Activated naive CD8-positive, alpha-beta T cell (primary cell): Measurements from ENCODE around the gene PFKFB2.

Experiments
- H3K27ac Mint-ChIP-seq: one replicate; pipeline ENCODE4 v1.8.0; 2021; ENCODE audit warnings: mixed read lengths
- H3K27me3 Mint-ChIP-seq: one replicate; pipeline ENCODE4 v1.8.0; 2021; ENCODE audit warnings: mixed read lengths
- H3K36me3 Mint-ChIP-seq: one replicate; pipeline ENCODE4 v1.8.0; 2021; ENCODE audit warnings: mixed read lengths
- H3K4me1 Mint-ChIP-seq: one replicate; pipeline ENCODE4 v1.8.0; 2021; ENCODE audit warnings: low read depth, mixed read lengths
- H3K4me3 Mint-ChIP-seq: one replicate; pipeline ENCODE4 v1.8.0; 2021; ENCODE audit warnings: mild to moderate bottlenecking, mixed read lengths
- H3K9me3 Mint-ChIP-seq: one replicate; pipeline ENCODE4 v1.8.0; 2021; ENCODE audit warnings: low read depth, mixed read lengths

Gene PFKFB2

GRCh38 chr1:207062058-207062457 is 9.0 kb downstream of the PFKFB2 start:
- H3K4me3 Mint-ChIP-seq, result no peak overlapping the region
- H3K36me3 Mint-ChIP-seq, result peaks cover 17% of the 10 kb centered on the region
- H3K27me3 Mint-ChIP-seq, result no peaks in the 10 kb centered on the region
- no peaks in the 10 kb centered on the region for H3K4me1 Mint-ChIP-seq
- no peak overlapping the region for H3K27ac Mint-ChIP-seq
- H3K9me3 Mint-ChIP-seq, result no peaks in the 10 kb centered on the region

DNA sequence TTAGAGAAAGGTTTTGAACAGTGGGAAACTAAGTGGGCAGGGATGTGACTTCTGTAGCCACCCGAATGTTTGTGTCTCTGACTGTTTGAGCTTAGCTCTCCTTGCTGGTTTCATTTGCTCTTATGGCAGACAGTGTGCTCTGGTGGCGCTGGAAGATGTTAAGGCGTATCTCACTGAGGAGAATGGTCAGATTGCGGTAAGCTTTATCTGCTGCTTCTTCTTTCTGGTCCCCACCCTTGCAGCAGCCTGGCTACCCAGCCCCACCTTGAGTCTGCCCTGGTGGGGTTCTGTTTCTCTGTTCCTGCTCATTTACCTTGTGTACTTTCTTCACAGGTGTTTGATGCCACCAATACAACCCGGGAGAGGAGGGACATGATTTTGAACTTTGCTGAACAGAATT is 9.9 kb downstream of the PFKFB2 start:
- no peaks in the 10 kb centered on the region for H3K4me1 Mint-ChIP-seq
- H3K9me3 Mint-ChIP-seq, result no peaks in the 10 kb centered on the region
- no peaks in the 10 kb centered on the region for H3K27me3 Mint-ChIP-seq
- peaks cover 18% of the 10 kb centered on the region for H3K36me3 Mint-ChIP-seq
- H3K27ac Mint-ChIP-seq, result no peak overlapping the region
- H3K4me3 Mint-ChIP-seq, result no peak overlapping the region

GRCh38 chr1:207064561-207064960 is 11.5 kb downstream of the PFKFB2 start:
- no peaks in the 10 kb centered on the region for H3K9me3 Mint-ChIP-seq
- H3K36me3 Mint-ChIP-seq, result peaks cover 18% of the 10 kb centered on the region
- no peaks in the 10 kb centered on the region for H3K27me3 Mint-ChIP-seq
- no peak overlapping the region for H3K4me3 Mint-ChIP-seq
- H3K4me1 Mint-ChIP-seq, result peaks cover 7% of the 10 kb centered on the region
- H3K27ac Mint-ChIP-seq, result no peak overlapping the region

GRCh38 chr1:207067185-207067584 is 14.1 kb downstream of the PFKFB2 start:
- peaks cover 31% of the 10 kb centered on the region for H3K4me1 Mint-ChIP-seq
- H3K4me3 Mint-ChIP-seq, result no peak overlapping the region
- peaks cover 18% of the 10 kb centered on the region for H3K36me3 Mint-ChIP-seq

DNA sequence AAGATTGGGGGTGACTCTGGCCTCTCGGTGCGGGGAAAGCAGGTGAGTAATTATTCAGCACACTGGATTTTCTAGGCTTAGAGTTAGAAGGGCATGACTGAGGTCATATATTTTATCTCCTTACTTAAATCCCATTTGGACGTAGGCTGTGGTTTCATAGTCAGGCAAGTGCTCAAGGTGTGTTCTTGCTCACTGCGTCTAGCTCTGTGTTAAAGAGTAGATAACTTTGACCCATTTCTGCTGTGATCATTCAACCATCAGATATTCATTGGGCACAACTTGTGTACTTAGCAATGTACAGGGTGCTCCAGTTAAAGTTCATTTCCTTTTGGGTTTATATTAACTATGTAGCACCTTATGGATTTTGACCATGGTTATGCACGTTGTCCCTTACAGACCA is 14.6 kb downstream of the PFKFB2 start:
- no peaks in the 10 kb centered on the region for H3K27me3 Mint-ChIP-seq
- no peaks in the 10 kb centered on the region for H3K9me3 Mint-ChIP-seq
- no peak overlapping the region for H3K4me3 Mint-ChIP-seq
- peaks cover 36% of the 10 kb centered on the region for H3K4me1 Mint-ChIP-seq
- H3K36me3 Mint-ChIP-seq, result peaks cover 15% of the 10 kb centered on the region
- H3K27ac Mint-ChIP-seq, result no peak overlapping the region

More at GRCh38 chr1:207067185-207067584, 14.1 kb downstream of the PFKFB2 start:
- Mint-ChIP-seq H3K27me3 (no peaks in the 10 kb centered on the region), H3K27ac (no peak overlapping the region), H3K9me3 (no peaks in the 10 kb centered on the region)

- Mint-ChIP-seq H3K27ac (peak overlapping the region; percentile 54), H3K36me3 (peaks cover 6% of the 10 kb centered on the region), H3K27me3 (no peaks in the 10 kb centered on the region), H3K9me3 (no peaks in the 10 kb centered on the region), H3K4me1 (peaks cover 40% of the 10 kb centered on the region), H3K4me3 (no peak overlapping the region)
Measured at GRCh38 chr1:207069061-207069460, 16.0 kb downstream of the PFKFB2 start.

DNA sequence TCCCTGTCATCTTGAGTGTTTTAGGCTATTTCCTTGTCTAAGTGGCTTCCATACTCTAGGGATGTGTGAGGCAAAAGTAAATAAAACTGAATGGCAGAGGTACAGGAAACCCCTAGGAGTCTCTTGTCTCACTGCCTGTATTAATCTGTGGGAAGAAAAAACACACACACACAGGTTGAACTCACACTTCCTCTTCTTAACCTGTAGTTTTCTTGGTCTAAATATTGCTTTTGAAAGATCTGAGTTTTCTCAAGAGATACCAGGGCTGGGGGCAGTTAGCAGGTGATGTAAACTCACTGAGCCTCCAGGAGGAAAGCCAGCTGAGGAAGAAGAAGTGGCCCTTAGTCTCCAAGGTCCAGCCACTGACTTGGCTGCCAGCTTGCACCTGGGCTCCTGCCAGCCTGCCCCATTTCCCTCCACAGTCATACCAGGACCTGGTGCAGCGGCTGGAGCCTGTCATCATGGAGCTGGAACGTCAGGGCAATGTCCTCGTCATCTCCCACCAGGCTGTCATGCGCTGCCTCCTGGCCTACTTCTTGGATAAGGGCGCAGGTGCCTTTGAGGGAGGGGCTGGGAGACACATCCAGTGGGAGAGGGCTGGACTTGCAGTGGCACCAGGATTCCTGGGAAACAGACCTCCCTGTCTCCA is 16.9 kb downstream of the PFKFB2 start:
- no peak overlapping the region for H3K4me3 Mint-ChIP-seq
- H3K36me3 Mint-ChIP-seq, result peaks cover 4% of the 10 kb centered on the region
- H3K27ac Mint-ChIP-seq, result no peak overlapping the region
- peaks cover 40% of the 10 kb centered on the region for H3K4me1 Mint-ChIP-seq
- no peaks in the 10 kb centered on the region for H3K27me3 Mint-ChIP-seq
- no peaks in the 10 kb centered on the region for H3K9me3 Mint-ChIP-seq

- Mint-ChIP-seq H3K4me1 (peaks cover 40% of the 10 kb centered on the region), H3K9me3 (no peaks in the 10 kb centered on the region), H3K36me3 (peaks cover 5% of the 10 kb centered on the region), H3K27me3 (no peaks in the 10 kb centered on the region), H3K27ac (peak overlapping the region; percentile 68), H3K4me3 (peak overlapping the region; percentile 35)
Measured at GRCh38 chr1:207070811-207071210, 17.7 kb downstream of the PFKFB2 start.

DNA sequence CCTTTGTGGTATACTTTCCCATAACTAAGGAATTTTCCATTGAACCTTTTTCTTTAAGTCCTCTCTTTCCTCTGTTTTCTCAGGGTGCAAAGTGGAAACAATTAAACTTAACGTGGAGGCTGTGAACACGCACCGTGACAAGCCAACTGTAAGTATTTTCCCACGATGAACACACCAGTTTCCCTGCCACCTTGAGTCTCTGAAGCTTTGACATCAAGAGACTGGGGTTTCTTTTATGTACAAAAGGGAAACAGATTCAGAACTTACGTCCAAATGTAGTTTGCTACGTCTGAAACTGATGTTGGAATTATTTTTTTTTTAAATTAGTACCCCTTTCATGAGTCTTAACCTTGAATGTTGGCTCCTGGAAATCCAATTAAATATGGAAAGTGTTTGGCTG is 18.4 kb downstream of the PFKFB2 start:
- Mint-ChIP-seq H3K27me3 (no peaks in the 10 kb centered on the region), H3K27ac (no peak overlapping the region), H3K9me3 (no peaks in the 10 kb centered on the region), H3K4me1 (peaks cover 40% of the 10 kb centered on the region), H3K36me3 (peaks cover 7% of the 10 kb centered on the region), H3K4me3 (peak overlapping the region; percentile 52)

- H3K36me3 Mint-ChIP-seq, result peaks cover 3% of the 10 kb centered on the region
- no peaks in the 10 kb centered on the region for H3K9me3 Mint-ChIP-seq
- H3K27me3 Mint-ChIP-seq, result no peaks in the 10 kb centered on the region
- H3K27ac Mint-ChIP-seq, result no peak overlapping the region
- no peak overlapping the region for H3K4me3 Mint-ChIP-seq
- H3K4me1 Mint-ChIP-seq, result peaks cover 40% of the 10 kb centered on the region
Measured at GRCh38 chr1:207072233-207072632, 19.2 kb downstream of the PFKFB2 start.

- Mint-ChIP-seq H3K27me3 (no peaks in the 10 kb centered on the region), H3K36me3 (peaks cover 3% of the 10 kb centered on the region), H3K27ac (no peak overlapping the region), H3K4me1 (peaks cover 38% of the 10 kb centered on the region), H3K9me3 (no peaks in the 10 kb centered on the region), H3K4me3 (no peak overlapping the region)
Measured at GRCh38 chr1:207073906-207074820, 21.1 kb downstream of the PFKFB2 start.

- no peaks in the 10 kb centered on the region for H3K27me3 Mint-ChIP-seq
- H3K27ac Mint-ChIP-seq, result no peak overlapping the region
- peaks cover 18% of the 10 kb centered on the region for H3K4me1 Mint-ChIP-seq
- H3K9me3 Mint-ChIP-seq, result no peaks in the 10 kb centered on the region
- no peak overlapping the region for H3K4me3 Mint-ChIP-seq
- H3K36me3 Mint-ChIP-seq, result peaks cover 3% of the 10 kb centered on the region
Measured at GRCh38 chr1:207076181-207076955, 23.3 kb downstream of the PFKFB2 start.

GRCh38 chr1:207077012-207077411 is 23.9 kb downstream of the PFKFB2 start:
- H3K9me3 Mint-ChIP-seq, result no peaks in the 10 kb centered on the region
- H3K27me3 Mint-ChIP-seq, result no peaks in the 10 kb centered on the region
- no peak overlapping the region for H3K4me3 Mint-ChIP-seq
- H3K4me1 Mint-ChIP-seq, result peaks cover 11% of the 10 kb centered on the region
- H3K36me3 Mint-ChIP-seq, result peaks cover 3% of the 10 kb centered on the region
- no peak overlapping the region for H3K27ac Mint-ChIP-seq

GRCh38 chr1:207077470-207078377 is 24.6 kb downstream of the PFKFB2 start:
- H3K4me3 Mint-ChIP-seq, result no peak overlapping the region
- H3K4me1 Mint-ChIP-seq, result peaks cover 4% of the 10 kb centered on the region
- no peak overlapping the region for H3K27ac Mint-ChIP-seq
- peaks cover 3% of the 10 kb centered on the region for H3K36me3 Mint-ChIP-seq
- H3K9me3 Mint-ChIP-seq, result no peaks in the 10 kb centered on the region
- H3K27me3 Mint-ChIP-seq, result no peaks in the 10 kb centered on the region
